ENCODE measurements around the gene TBC1D4. TPM values are rescaled to one million over a fixed set of nuclear protein-coding genes. Genes with fewer than 3 reads are reported as not detected.

Gene TBC1D4
- total RNA-seq, 1 experiment from 2014 or later: 177 TPM

- Histone ChIP-seq H3K4me3 (ENCODE audit: low read depth, low read length) (no peak overlapping the region), H3K27me3 (replicated peaks; ENCODE audit: control insufficient read depth, insufficient read depth, low read length) (no peaks in the 10 kb centered on the region), H3K4me1 (peaks cover 25% of the 10 kb centered on the region), H3K9me3 (no peaks in the 10 kb centered on the region), H3K36me3 (ENCODE audit: control insufficient read depth, insufficient read depth, low read length) (no peaks in the 10 kb centered on the region; the same call in 1 of the 2 replicates)
- CTCF ChIA-PET: no interaction called here
- no peak overlapping the region for H3K4me3 Mint-ChIP-seq (ENCODE audit: unreplicated experiment)
- no peak for DNase-seq
- intact Hi-C loops (cut with micrococcal nuclease; ENCODE audit: unreplicated experiment): no loop called here
- H3K4me1 Mint-ChIP-seq (ENCODE audit: low read depth, unreplicated experiment): peaks cover 5% of the 10 kb centered on the region
- H3K27me3 Mint-ChIP-seq (ENCODE audit: insufficient read depth, unreplicated experiment): no peaks in the 10 kb centered on the region
- POLR2A ChIA-PET: no interaction called here
- no peak for TF ChIP-seq CTCF (IDR thresholded peaks at IDR 0.05; ENCODE audit: insufficient read depth in 1 of 2, low read depth in 1 of 2, low read length in 1 of 2, severe bottlenecking in 1 of 2, unreplicated experiment in 1 of 2)
- H3K36me3 Mint-ChIP-seq (ENCODE audit: insufficient read depth, unreplicated experiment): peaks cover 71% of the 10 kb centered on the region
- H3K27ac Mint-ChIP-seq (ENCODE audit: unreplicated experiment): no peak overlapping the region
- no TSS peak for BruUV-seq (replicated peaks)
- H3K9me3 Mint-ChIP-seq (ENCODE audit: unreplicated experiment): no peaks in the 10 kb centered on the region
Observed at GRCh38 chr13:75319254-75319653, 162.7 kb downstream of the TBC1D4 start.

GRCh38 chr13:75318138-75318833 lies 163.7 kb downstream of the TBC1D4 start:
- Histone ChIP-seq H3K9me3 (no peaks in the 10 kb centered on the region), H3K27me3 (replicated peaks; ENCODE audit: control insufficient read depth, insufficient read depth, low read length) (no peaks in the 10 kb centered on the region), H3K36me3 (ENCODE audit: control insufficient read depth, insufficient read depth, low read length) (no peaks in the 10 kb centered on the region; the same call in 1 of the 2 replicates), H3K4me3 (ENCODE audit: low read depth, low read length) (no peak overlapping the region), H3K4me1 (peaks cover 20% of the 10 kb centered on the region)
- no peak for TF ChIP-seq CTCF (IDR thresholded peaks at IDR 0.05; ENCODE audit: insufficient read depth in 1 of 2, low read depth in 1 of 2, low read length in 1 of 2, severe bottlenecking in 1 of 2, unreplicated experiment in 1 of 2)
- DNase-seq: no peak
- BruUV-seq (replicated peaks): no TSS peak
- POLR2A ChIA-PET: no interaction called here
- H3K4me3 Mint-ChIP-seq (ENCODE audit: unreplicated experiment): no peak overlapping the region
- H3K4me1 Mint-ChIP-seq (ENCODE audit: low read depth, unreplicated experiment): no peaks in the 10 kb centered on the region
- H3K27me3 Mint-ChIP-seq (ENCODE audit: insufficient read depth, unreplicated experiment): no peaks in the 10 kb centered on the region
- peaks cover 71% of the 10 kb centered on the region for H3K36me3 Mint-ChIP-seq (ENCODE audit: insufficient read depth, unreplicated experiment)
- intact Hi-C loops (cut with micrococcal nuclease; ENCODE audit: unreplicated experiment): no loop called here
- H3K9me3 Mint-ChIP-seq (ENCODE audit: unreplicated experiment): no peaks in the 10 kb centered on the region
- CTCF ChIA-PET: no interaction called here
- H3K27ac Mint-ChIP-seq (ENCODE audit: unreplicated experiment): no peak overlapping the region

DNA sequence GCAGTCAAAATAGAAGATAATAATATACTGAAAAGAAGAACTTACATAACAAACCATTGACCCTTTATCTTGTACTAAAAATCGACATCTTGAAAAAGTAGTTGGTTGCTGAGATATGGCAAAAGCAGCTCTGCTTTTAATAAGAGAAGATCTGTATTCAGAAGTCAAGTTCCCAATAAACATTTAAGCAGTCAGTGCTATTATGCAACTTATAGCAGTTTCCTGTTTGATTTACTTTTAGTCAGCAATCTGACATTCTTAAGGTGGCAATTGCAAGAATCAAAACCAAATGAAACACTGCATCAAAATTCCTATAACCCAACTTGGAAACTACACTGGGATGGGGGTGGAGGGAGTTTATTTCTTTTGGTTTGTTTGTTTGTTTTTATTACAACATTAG lies 165.5 kb downstream of the TBC1D4 start:
- H3K27me3 ChIP-seq (replicated peaks; ENCODE audit: control insufficient read depth, insufficient read depth, low read length): no peaks in the 10 kb centered on the region
- DNase-seq: no peak
- no peaks in the 10 kb centered on the region for H3K27me3 Mint-ChIP-seq (ENCODE audit: insufficient read depth, unreplicated experiment)
- no peak for TF ChIP-seq CTCF (IDR thresholded peaks at IDR 0.05; ENCODE audit: insufficient read depth in 1 of 2, low read depth in 1 of 2, low read length in 1 of 2, severe bottlenecking in 1 of 2, unreplicated experiment in 1 of 2)
- no peak overlapping the region for H3K27ac Mint-ChIP-seq (ENCODE audit: unreplicated experiment)
- no peaks in the 10 kb centered on the region for H3K9me3 Mint-ChIP-seq (ENCODE audit: unreplicated experiment)
- H3K9me3 ChIP-seq: no peaks in the 10 kb centered on the region
- ChIA-PET POLR2A (no interaction called here), CTCF (no interaction called here)
- H3K36me3 ChIP-seq (ENCODE audit: control insufficient read depth, insufficient read depth, low read length): no peaks in the 10 kb centered on the region; the same call in 1 of the 2 replicates
- no TSS peak for BruUV-seq (replicated peaks)
- peaks cover 15% of the 10 kb centered on the region for H3K4me1 Mint-ChIP-seq (ENCODE audit: low read depth, unreplicated experiment)
- peaks cover 71% of the 10 kb centered on the region for H3K36me3 Mint-ChIP-seq (ENCODE audit: insufficient read depth, unreplicated experiment)
- H3K4me3 Mint-ChIP-seq (ENCODE audit: unreplicated experiment): no peak overlapping the region
- peaks cover 17% of the 10 kb centered on the region for H3K4me1 ChIP-seq
- no peak overlapping the region for H3K4me3 ChIP-seq (ENCODE audit: low read depth, low read length)
- intact Hi-C loops (cut with micrococcal nuclease; ENCODE audit: unreplicated experiment): no loop called here
